H1 (cell line): ENCODE results near the gene KLHL21. TPM values are rescaled to one million over a fixed set of nuclear protein-coding genes. Genes with fewer than 3 reads are reported as not detected.

Experiments
- CTCF ChIA-PET: fragments of 300-600 bp; sonication (Branson Sonifier 250); formaldehyde crosslinking; loops from one replicate; lab custom pipeline; 2021; ENCODE audit not compliant: partially characterized antibody; lab: Charles Lee
- POLR2A ChIA-PET: fragments of 300-600 bp; sonication (Branson Sonifier 250); formaldehyde crosslinking; loops from one replicate; lab custom pipeline; 2021; ENCODE audit warnings: inconsistent platforms; ENCODE audit not compliant: partially characterized antibody; lab: Charles Lee
- DNase-seq, 2 experiments: peaks; one replicate each; pipeline versions ENCODE4 v3.0.0 to v3.0.0-alpha.2; 2010 to 2022; ENCODE audit warnings: low spot score in 2 of 2, low read depth in 1 of 2, mixed read lengths in 1 of 2
- FAIRE-seq: peaks from 2 replicates; lab custom pipeline; 2011; peaks lifted over from hg19 to GRCh38; lab: Jason Lieb, UNC
- H2AFZ ChIP-seq: 2 replicates; pipeline ENCODE4 v1.8.1; 2012; ENCODE audit warnings: low read length, inconsistent platforms
- H2AK5ac ChIP-seq: 2 replicates; pipeline ENCODE4 v1.6.1; 2013; ENCODE audit warnings: low read depth, low read length
- H2BK120ac ChIP-seq: replicated peaks from 2 replicates; pipeline ENCODE3; 2013; ENCODE audit warnings: low read depth, low read length, inconsistent platforms
- H2BK12ac ChIP-seq: 2 replicates; pipeline ENCODE4 v1.6.1; 2013; ENCODE audit warnings: low read depth, low read length
- H2BK15ac ChIP-seq: 2 replicates; pipeline ENCODE4 v1.6.1; 2013; ENCODE audit warnings: low read length
- H2BK20ac ChIP-seq: 2 replicates; pipeline ENCODE4 v1.6.1; 2013; ENCODE audit warnings: low read length
- H2BK5ac ChIP-seq: 2 replicates; pipeline ENCODE4 v1.6.1; 2013; ENCODE audit warnings: low read depth, low read length
- H3K14ac ChIP-seq: 2 replicates; pipeline ENCODE4 v1.6.1; 2013; ENCODE audit warnings: inconsistent platforms; ENCODE audit not compliant: insufficient read length
- H3K18ac ChIP-seq: 2 replicates; pipeline ENCODE4 v1.6.1; 2013; ENCODE audit warnings: low read length; ENCODE audit errors: extremely low read depth
- H3K23ac ChIP-seq: 2 replicates; pipeline ENCODE4 v1.6.1; 2013; ENCODE audit warnings: inconsistent platforms; ENCODE audit not compliant: insufficient read length
- H3K23me2 ChIP-seq: 2 replicates; pipeline ENCODE4 v1.6.1; 2013; ENCODE audit warnings: low read depth, low read length
- H3K27ac ChIP-seq: 2 replicates; pipeline ENCODE4 v1.6.1; 2011; ENCODE audit warnings: low read depth, low read length, inconsistent platforms
- H3K27me3 ChIP-seq, 4 experiments: replicated peaks in 1 of 4; 1 replicate in 1 of 4; 2 replicates in 3 of 4; pipeline versions ENCODE4 v1.6.1 to v1.8.1; 2011 to 2013; ENCODE audit warnings: low read length in 3 of 4, mild to moderate bottlenecking in 3 of 4, inconsistent platforms in 2 of 4, mixed read lengths in 2 of 4, moderate library complexity in 1 of 4; ENCODE audit not compliant: control insufficient read depth in 3 of 4, insufficient read depth in 3 of 4; ENCODE audit errors: extremely low read depth in 1 of 4
- H3K36me3 ChIP-seq, 4 experiments: 2 replicates each; pipeline versions ENCODE4 v1.6.1 to v1.8.1; 2011 to 2013; ENCODE audit warnings: mild to moderate bottlenecking in 4 of 4, low read length in 3 of 4, moderate library complexity in 2 of 4, control low read depth in 1 of 4, inconsistent platforms in 1 of 4; ENCODE audit not compliant: insufficient read depth in 4 of 4, control insufficient read depth in 2 of 4
- H3K4ac ChIP-seq: replicated peaks from 2 replicates; pipeline ENCODE3; 2013; ENCODE audit warnings: low read length, low read depth, mixed read lengths, inconsistent platforms; ENCODE audit not compliant: insufficient read length
- H3K4me1 ChIP-seq, 4 experiments: replicated peaks in 1 of 4; 1 replicate in 1 of 4; 2 replicates in 3 of 4; pipeline versions ENCODE4 v1.6.1 to v1.8.1; 2011 to 2013; ENCODE audit warnings: low read length in 3 of 4, inconsistent platforms in 2 of 4, mixed read lengths in 1 of 4; ENCODE audit not compliant: insufficient read depth in 4 of 4, control insufficient read depth in 3 of 4
- H3K4me2 ChIP-seq, 2 experiments: 2 replicates each; pipeline versions ENCODE4 v1.6.1 to v1.8.1; 2011 to 2013; ENCODE audit warnings: low read depth in 2 of 2, low read length in 2 of 2, control low read depth in 1 of 2, inconsistent platforms in 1 of 2, mild to moderate bottlenecking in 1 of 2; ENCODE audit not compliant: insufficient read depth in 1 of 2
- H3K4me3 ChIP-seq, 4 experiments: fragments of 200-600, 300-600 bp in 1 of 4; sonication (generic), shearing (Covaris generic), sonication (Bioruptor Twin) in 1 of 4; 2 replicates each; pipeline versions ENCODE4 v1.5.1 to v1.8.1; 2011 to 2016; ENCODE audit warnings: low read length in 4 of 4, low read depth in 3 of 4, control low read depth in 2 of 4, inconsistent platforms in 2 of 4, mild to moderate bottlenecking in 2 of 4, mixed read lengths in 1 of 4, moderate library complexity in 1 of 4; ENCODE audit not compliant: insufficient read depth in 2 of 4; ENCODE audit errors: extremely low read depth in 1 of 4
- H3K56ac ChIP-seq: replicated peaks from 2 replicates; pipeline ENCODE3; 2013; ENCODE audit warnings: low read depth, mild to moderate bottlenecking, mixed read lengths, low read length, inconsistent platforms; ENCODE audit not compliant: insufficient read length
- H3K79me1 ChIP-seq: 2 replicates; pipeline ENCODE4 v1.6.1; 2013; ENCODE audit warnings: low read depth, low read length, control low read depth
- H3K79me2 ChIP-seq, 2 experiments: 2 replicates each; pipeline versions ENCODE4 v1.6.1 to v1.8.1; 2012 to 2013; ENCODE audit warnings: low read length in 2 of 2, mild to moderate bottlenecking in 2 of 2, inconsistent platforms in 1 of 2; ENCODE audit not compliant: insufficient read depth in 2 of 2, control insufficient read depth in 1 of 2
- H3K9ac ChIP-seq, 4 experiments: replicated peaks in 1 of 4; 1 replicate in 1 of 4; 2 replicates in 3 of 4; pipeline versions ENCODE4 v1.6.1 to v1.8.1; 2011 to 2013; ENCODE audit warnings: low read depth in 3 of 4, low read length in 3 of 4, control low read depth in 2 of 4, mild to moderate bottlenecking in 2 of 4, moderate library complexity in 2 of 4, inconsistent platforms in 1 of 4; ENCODE audit errors: extremely low read depth in 1 of 4
- H3K9me3 ChIP-seq, 2 experiments: 2 replicates each; pipeline versions ENCODE4 v1.6.1 to v1.8.1; 2012 to 2013; ENCODE audit warnings: mild to moderate bottlenecking in 2 of 2, moderate library complexity in 2 of 2, control low read depth in 1 of 2, inconsistent platforms in 1 of 2, low read depth in 1 of 2, low read length in 1 of 2, mixed read lengths in 1 of 2; ENCODE audit not compliant: insufficient read depth in 2 of 2
- H4K20me1 ChIP-seq, 2 experiments: replicated peaks in 1 of 2; 2 replicates each; pipeline versions ENCODE3 to v1.8.1; 2011 to 2013; ENCODE audit warnings: inconsistent platforms in 2 of 2, low read length in 2 of 2, mild to moderate bottlenecking in 1 of 2; ENCODE audit not compliant: insufficient read depth in 2 of 2, control insufficient read depth in 1 of 2
- H4K5ac ChIP-seq: 2 replicates; pipeline ENCODE4 v1.6.1; 2013; ENCODE audit warnings: low read length, low read depth, mixed read lengths, inconsistent platforms; ENCODE audit not compliant: insufficient read length
- H4K8ac ChIP-seq: 2 replicates; pipeline ENCODE4 v1.8.0; 2013; ENCODE audit warnings: mild to moderate bottlenecking, moderate library complexity, low read length, inconsistent platforms; ENCODE audit not compliant: insufficient read depth; ENCODE audit errors: extremely low read depth
- H4K91ac ChIP-seq: replicated peaks from 2 replicates; pipeline ENCODE3; 2013; ENCODE audit warnings: low read length, mixed read lengths, inconsistent platforms; ENCODE audit not compliant: insufficient read length
- POLR2A ChIP-seq, 2 experiments: IDR thresholded peaks; 1 replicate in 1 of 2; 2 replicates in 1 of 2; pipeline ENCODE4 v1.6.1; 2011; ENCODE audit warnings: low read depth in 2 of 2, low read length in 2 of 2, mild to moderate bottlenecking in 2 of 2; ENCODE audit errors: control extremely low read depth in 1 of 2
- RFX5 ChIP-seq: IDR thresholded peaks from 2 replicates; pipeline ENCODE4 v1.6.1; 2011; ENCODE audit warnings: low read depth, low read length, improper control_type of control experiment, borderline replicate concordance
- WGBS, 2 experiments: shearing (Covaris generic) in 1 of 2; methylation state at CpG; one replicate each; pipeline versions ENCODE4 v1.1.6 to v1.1.7; 2013 to 2015; ENCODE audit warnings: low lambda C conversion rate in 2 of 2, mixed read lengths in 2 of 2, inconsistent platforms in 1 of 2, low coverage in 1 of 2, missing lambda C conversion rate in 1 of 2; ENCODE audit not compliant: insufficient replicate concordance in 2 of 2, insufficient coverage in 1 of 2, insufficient read length in 1 of 2; ENCODE audit errors: extremely low coverage in 1 of 2, missing lambda C conversion rate in 1 of 2; 5-methylcytosine and 5-hydroxymethylcytosine counted together
- polyA plus RNA-seq, 7 experiments: library from polyadenylated mRNA; depleted of rRNA in 3 of 7; stranded (reverse) in 5 of 7; unstranded in 2 of 7; fragments of >200 nt in 5 of 7; fragments of 200-250 nt in 2 of 7; gene quantifications; 1 replicate in 5 of 7; 2 replicates in 1 of 7; 4 replicates in 1 of 7; pipeline versions ENCODE4 v1.2.1 to v1.2.3, GENCODE V29; 2011 to 2013; ENCODE audit warnings: missing spikeins in 2 of 7, mixed read lengths in 2 of 7
- total RNA-seq: library from RNA; stranded (reverse); fragmentation: NEBNext Ultra II Directional; extraction: Animal tissue kit (Norgen Biotek cat#: 25700); gene quantifications from 2 replicates; pipeline ENCODE4 v1.2.1, GENCODE V29; 2021

Gene KLHL21
- total and polyA plus RNA-seq, 2 of the 8 experiments (the other 6 are each of a cell fraction or from before 2014, with no cell fraction given), result 11.9 to 22.3 TPM

DNA sequence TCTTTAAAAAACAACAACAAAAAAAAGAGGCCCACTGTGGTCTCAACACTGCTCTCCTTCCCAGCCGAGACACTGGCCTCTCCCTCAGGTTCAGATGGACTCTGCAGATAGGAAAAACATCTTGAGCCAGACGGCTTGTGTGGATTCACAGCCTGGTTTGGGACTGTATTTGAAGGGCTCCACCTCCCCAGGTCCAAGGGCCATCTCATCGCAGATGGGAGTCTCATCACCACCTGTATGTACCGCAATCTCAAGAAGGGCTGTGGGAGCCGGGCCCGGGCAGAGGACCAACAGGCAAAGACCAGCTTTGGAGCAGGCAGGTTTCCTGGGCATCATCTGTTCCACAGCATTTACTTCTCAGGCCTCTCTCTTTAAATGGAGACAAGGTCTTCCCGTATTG lies 12.6 kb downstream of the KLHL21 start:
- FAIRE-seq, result no peak
- CTCF ChIA-PET, result interaction anchor here (1.3 to 2.1 kb wide), 3 partner anchors 10 to 47 kb away, joined by 3 to 11 read pairs (median 5); no protein-coding TSS in a partner anchor
- DNase-seq, result no peak

More for the DNA sequence above, 12.6 kb downstream of the KLHL21 start:
- Histone ChIP-seq H4K20me1 (peaks cover 2 to 30% of the 10 kb centered on the region in 2 experiments), H2AFZ (no peak overlapping the region), H3K23ac (no peak overlapping the region), H2BK120ac (no peak overlapping the region), H3K56ac (no peak overlapping the region), H2BK5ac (no peak overlapping the region), H3K14ac (no peak overlapping the region), H3K36me3 (peaks cover 0 to 43% (median 14%) of the 10 kb centered on the region in 4 experiments; a peak in 6 of 8 replicates), H3K27me3 (no peaks in the 10 kb centered on the region), H3K9ac (no peak overlapping the region), H3K27ac (no peak overlapping the region), H3K23me2 (no peaks in the 10 kb centered on the region), H4K8ac (no peak overlapping the region), H2BK15ac (no peak overlapping the region), H2AK5ac (no peak overlapping the region), H3K4me3 (no peak overlapping the region), H3K18ac (no peak overlapping the region), H3K4ac (no peak overlapping the region), H3K4me1 (no peaks in the 10 kb centered on the region), H2BK12ac (no peak overlapping the region), H3K79me2 (no peaks in the 10 kb centered on the region), H3K4me2 (no peak overlapping the region), H4K5ac (no peak overlapping the region), H2BK20ac (no peak overlapping the region), H4K91ac (no peak overlapping the region), H3K79me1 (no peaks in the 10 kb centered on the region; the same call in 1 of the 2 replicates), H3K9me3 (no peaks in the 10 kb centered on the region)
- POLR2A ChIA-PET, result interaction anchor here (0.7 to 17.4 kb wide), 3 partner anchors 10 to 40 kb away, joined by 4 to 196 read pairs (median 6); partner anchors contain the start of genes KLHL21 and ZBTB48
- 89% methylated on average over 7 of the region's 7 CpGs; no CpG with 5 or more reads in 1 of the 2 experiments for WGBS, 2 experiments
- peak in 1 of 2 experiments; percentile 15; a peak in 1 of 3 replicates for TF ChIP-seq POLR2A (IDR thresholded peaks at IDR 0.05; ENCODE audit: control extremely low read depth in 1 of 2, low read depth in 2 of 2, low read length in 2 of 2)
- TF ChIP-seq RFX5, result no peak
